GM12864 (cell line): ENCODE data around the gene SYVN1.

ENCODE experiments used
- DNase-seq: peaks from one replicate; pipeline ENCODE4 v3.0.0-alpha.2; 2011; ENCODE audit warnings: low read depth
- H3K4me3 ChIP-seq: 2 replicates; pipeline ENCODE4 v1.5.1; 2011; ENCODE audit warnings: mild to moderate bottlenecking, low read depth, low read length, control low read depth
- TF ChIP-seq, protein P1 (sequence below): IDR thresholded peaks from 2 replicates; pipeline ENCODE4 v1.5.1; 2011; ENCODE audit warnings: low read depth, mild to moderate bottlenecking, moderate library complexity, low read length, control low read depth, inconsistent platforms; ENCODE audit errors: missing control alignments

SYVN1 gene

DNA sequence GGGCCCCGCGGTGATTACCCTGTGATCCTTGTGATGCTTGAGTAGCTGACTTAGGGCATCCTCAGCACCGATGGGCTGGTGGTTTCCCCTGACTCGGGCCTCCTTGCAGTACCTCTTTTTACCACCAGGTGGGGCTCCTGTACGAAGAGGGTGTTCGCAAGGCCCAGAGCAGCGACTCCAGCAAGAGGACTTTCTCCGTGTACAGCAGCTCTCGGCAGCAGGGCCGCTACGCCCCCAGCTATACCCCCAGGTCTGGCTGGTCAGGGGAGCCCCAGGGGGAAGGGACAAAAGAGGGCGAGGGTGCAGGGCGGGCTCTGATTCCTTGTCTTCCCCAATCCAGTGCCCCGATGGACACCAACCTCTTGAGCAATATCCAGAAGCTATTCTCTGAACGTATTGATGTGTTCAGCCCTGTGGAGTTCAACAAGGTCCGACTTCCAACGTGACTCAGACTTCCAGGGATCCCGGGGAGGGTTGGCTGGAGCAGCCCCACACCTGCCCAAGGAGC lies 23.9 kb downstream of the SYVN1 start:
- peak; percentile 61 for DNase-seq
- no peak overlapping the region for H3K4me3 ChIP-seq
- TF ChIP-seq, protein P1, sequence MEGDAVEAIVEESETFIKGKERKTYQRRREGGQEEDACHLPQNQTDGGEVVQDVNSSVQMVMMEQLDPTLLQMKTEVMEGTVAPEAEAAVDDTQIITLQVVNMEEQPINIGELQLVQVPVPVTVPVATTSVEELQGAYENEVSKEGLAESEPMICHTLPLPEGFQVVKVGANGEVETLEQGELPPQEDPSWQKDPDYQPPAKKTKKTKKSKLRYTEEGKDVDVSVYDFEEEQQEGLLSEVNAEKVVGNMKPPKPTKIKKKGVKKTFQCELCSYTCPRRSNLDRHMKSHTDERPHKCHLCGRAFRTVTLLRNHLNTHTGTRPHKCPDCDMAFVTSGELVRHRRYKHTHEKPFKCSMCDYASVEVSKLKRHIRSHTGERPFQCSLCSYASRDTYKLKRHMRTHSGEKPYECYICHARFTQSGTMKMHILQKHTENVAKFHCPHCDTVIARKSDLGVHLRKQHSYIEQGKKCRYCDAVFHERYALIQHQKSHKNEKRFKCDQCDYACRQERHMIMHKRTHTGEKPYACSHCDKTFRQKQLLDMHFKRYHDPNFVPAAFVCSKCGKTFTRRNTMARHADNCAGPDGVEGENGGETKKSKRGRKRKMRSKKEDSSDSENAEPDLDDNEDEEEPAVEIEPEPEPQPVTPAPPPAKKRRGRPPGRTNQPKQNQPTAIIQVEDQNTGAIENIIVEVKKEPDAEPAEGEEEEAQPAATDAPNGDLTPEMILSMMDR, result peak; percentile 98

DNA sequence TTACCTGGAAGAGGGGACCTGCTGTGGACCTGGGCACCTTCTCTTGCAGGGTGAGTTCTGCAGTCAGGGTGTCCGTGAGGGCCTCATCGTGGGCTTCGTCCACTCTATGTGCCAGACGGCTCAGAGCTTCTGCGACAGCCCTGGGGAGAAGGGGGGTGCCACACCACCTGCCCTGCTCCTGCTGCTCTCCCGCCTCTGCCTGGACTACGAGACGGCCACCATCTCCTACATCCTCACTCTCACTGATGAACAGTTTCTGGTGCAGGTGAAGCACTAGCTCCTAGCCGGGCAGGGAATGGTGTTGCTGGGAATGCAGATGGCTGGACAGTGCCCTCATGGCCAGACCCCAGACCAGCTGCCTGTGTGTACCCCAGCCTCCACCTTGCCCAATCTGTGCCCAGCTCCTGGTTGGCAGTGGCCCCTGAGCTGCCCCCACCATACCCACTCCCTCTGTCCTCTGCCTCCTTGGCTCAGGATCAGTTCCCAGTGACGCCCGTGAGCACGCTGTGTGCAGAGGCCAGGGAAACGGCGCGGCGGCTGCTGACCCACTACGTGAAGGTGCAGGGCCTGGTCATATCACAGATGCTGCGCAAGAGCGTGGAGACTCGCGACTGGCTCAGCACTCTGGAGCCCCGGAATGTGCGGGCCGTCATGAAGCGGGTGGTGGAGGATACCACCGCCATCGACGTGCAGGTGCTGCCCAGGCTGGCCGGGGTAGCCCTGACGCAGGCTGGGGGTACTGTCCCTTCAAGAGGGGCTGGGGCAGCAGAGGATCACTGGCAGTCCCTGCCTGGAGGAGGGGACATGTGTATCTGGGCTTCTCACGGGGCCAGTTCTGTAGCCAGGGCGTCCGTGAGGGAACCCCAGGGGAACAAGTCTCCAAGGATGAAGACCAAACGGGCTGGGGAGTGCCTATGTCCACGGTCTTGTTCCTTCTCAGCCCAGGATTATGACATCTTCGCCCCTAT lies 24.8 kb downstream of the SYVN1 start:
- no peak overlapping the region for H3K4me3 ChIP-seq
- TF ChIP-seq, protein P1, result no peak
- no peak for DNase-seq

GRCh38 chr11:65108469-65109123 lies 25.7 kb downstream of the SYVN1 start:
- H3K4me3 ChIP-seq, result no peak overlapping the region
- no peak for DNase-seq
- TF ChIP-seq, protein P1, result no peak

GRCh38 chr11:65107751-65108468 lies 26.4 kb downstream of the SYVN1 start:
- TF ChIP-seq, protein P1, result no peak

GRCh38 chr11:65107078-65107477 lies 27.2 kb downstream of the SYVN1 start:
- no peak overlapping the region for H3K4me3 ChIP-seq
- TF ChIP-seq, protein P1, result no peak
- DNase-seq, result no peak

More at GRCh38 chr11:65107751-65108468, 26.4 kb downstream of the SYVN1 start:
- DNase-seq, result no peak
- no peak overlapping the region for H3K4me3 ChIP-seq

GRCh38 chr11:65104628-65105027 lies 29.7 kb downstream of the SYVN1 start:
- TF ChIP-seq, protein P1, result no peak
- no peak overlapping the region for H3K4me3 ChIP-seq
- DNase-seq, result no peak
